HEK293 (cell line): ENCODE data around the gene NOMO2.
"Not testable (repeated sequence)": the region's sequence is repeated elsewhere in the genome, so short reads cannot be mapped to it uniquely, and the experiment has no call there.

Experiments
- CTCF ChIP-seq: fragments of 450-650 bp; formaldehyde crosslinking; IDR thresholded peaks from 2 replicates; pipeline ENCODE4 v1.5.1; 2016; ENCODE audit warnings: missing biosample characterization, missing genetic modification characterization
- GLIS1 ChIP-seq: fragments of 450-650 bp; formaldehyde crosslinking; IDR thresholded peaks from 2 replicates; pipeline ENCODE4 v1.5.1; 2016; ENCODE audit warnings: missing biosample characterization, missing genetic modification characterization
- HOXA7 ChIP-seq: sonication (generic); formaldehyde crosslinking; IDR thresholded peaks from 2 replicates; pipeline ENCODE4 v1.8.1; 2022; ENCODE audit warnings: missing genetic modification reagents, borderline replicate concordance
- OSR2 ChIP-seq: fragments of 450-650 bp; formaldehyde crosslinking; IDR thresholded peaks from 2 replicates; pipeline ENCODE4 v1.5.1; 2016; ENCODE audit warnings: missing biosample characterization, missing genetic modification characterization
- ZNF501 ChIP-seq: fragments of 450-650 bp; formaldehyde crosslinking; IDR thresholded peaks from 2 replicates; pipeline ENCODE4 v1.5.1; 2016; ENCODE audit warnings: missing biosample characterization, missing genetic modification characterization

- TF ChIP-seq GLIS1 (tag by site-specific recombination); OSR2 (tag by site-specific recombination); CTCF (tag by site-specific recombination); ZNF501 (tag by site-specific recombination); HOXA7 (CRISPR knock-in tag): not testable (repeated sequence)
Observed at GRCh38 chr16:18385285-18385684, 176.6 kb downstream of the NOMO2 start.
